Peyer's patch (tissue), 4 donors: ENCODE measurements around the gene SLC25A45. TPM values are rescaled to one million over a fixed set of nuclear protein-coding genes. Genes with fewer than 3 reads are reported as not detected.
"Not testable (repeated sequence)": the region's sequence is repeated elsewhere in the genome, so short reads cannot be mapped to it uniquely, and the experiment has no call there.

Experiments used
- DNase-seq, 3 donors: peaks; one replicate each; pipeline ENCODE4 v3.0.0-alpha.2; 2017 to 2019
- H3K27ac ChIP-seq, 4 donors: fragments of 200-600 bp; sonication (generic); one replicate each; pipeline ENCODE4 v1.5.1; 2016 to 2019
- H3K27me3 ChIP-seq, 2 donors: fragments of 200-600 bp; sonication (generic); one replicate each; pipeline ENCODE4 v1.5.1; 2019
- H3K36me3 ChIP-seq, 3 donors: fragments of 200-600 bp; sonication (generic); one replicate each; pipeline ENCODE4 v1.5.1; 2016 to 2019
- H3K4me1 ChIP-seq, 4 donors: fragments of 200-600 bp; sonication (generic); one replicate each; pipeline ENCODE4 v1.5.1; 2016 to 2019
- H3K4me3 ChIP-seq, 4 donors: fragments of 200-600 bp; sonication (generic); 1 replicate in 3 of 4; 2 replicates in 1 of 4; pipeline ENCODE4 v1.5.1; 2016 to 2019; ENCODE audit warnings: mild to moderate bottlenecking in 1 of 4
- H3K9me3 ChIP-seq, 4 donors: fragments of 200-600 bp; sonication (generic); one replicate each; pipeline ENCODE4 v1.5.1; 2016 to 2019; ENCODE audit warnings: mild to moderate bottlenecking in 1 of 4
- POLR2A ChIP-seq, 2 donors: fragments of 450-650 bp; IDR thresholded peaks; one replicate each; pipeline ENCODE4 v1.5.1; 2017; ENCODE audit warnings: antibody characterized with exemption in 2 of 2, mild to moderate bottlenecking in 2 of 2, moderate library complexity in 2 of 2
- total RNA-seq, 4 donors: library from RNA; depleted of rRNA; stranded (reverse); fragments of >200 nt; gene quantifications; one replicate each; pipeline ENCODE4 v1.1.0, GENCODE V29; 2016
- TF ChIP-seq, protein P1 (sequence below), 6 experiments: fragments of 450-650 bp in 4 of 6; fragments of 200-600 bp in 2 of 6; sonication (generic) in 1 of 6; IDR thresholded peaks; one replicate each; pipeline ENCODE4 v1.5.1; 2017 to 2019; ENCODE audit warnings: antibody characterized with exemption in 6 of 6, mild to moderate bottlenecking in 3 of 6, moderate library complexity in 1 of 6

Gene SLC25A45
- total RNA-seq, 4 donors from 2014 or later = 23.3 to 50.6 (median 40.2) TPM

DNA sequence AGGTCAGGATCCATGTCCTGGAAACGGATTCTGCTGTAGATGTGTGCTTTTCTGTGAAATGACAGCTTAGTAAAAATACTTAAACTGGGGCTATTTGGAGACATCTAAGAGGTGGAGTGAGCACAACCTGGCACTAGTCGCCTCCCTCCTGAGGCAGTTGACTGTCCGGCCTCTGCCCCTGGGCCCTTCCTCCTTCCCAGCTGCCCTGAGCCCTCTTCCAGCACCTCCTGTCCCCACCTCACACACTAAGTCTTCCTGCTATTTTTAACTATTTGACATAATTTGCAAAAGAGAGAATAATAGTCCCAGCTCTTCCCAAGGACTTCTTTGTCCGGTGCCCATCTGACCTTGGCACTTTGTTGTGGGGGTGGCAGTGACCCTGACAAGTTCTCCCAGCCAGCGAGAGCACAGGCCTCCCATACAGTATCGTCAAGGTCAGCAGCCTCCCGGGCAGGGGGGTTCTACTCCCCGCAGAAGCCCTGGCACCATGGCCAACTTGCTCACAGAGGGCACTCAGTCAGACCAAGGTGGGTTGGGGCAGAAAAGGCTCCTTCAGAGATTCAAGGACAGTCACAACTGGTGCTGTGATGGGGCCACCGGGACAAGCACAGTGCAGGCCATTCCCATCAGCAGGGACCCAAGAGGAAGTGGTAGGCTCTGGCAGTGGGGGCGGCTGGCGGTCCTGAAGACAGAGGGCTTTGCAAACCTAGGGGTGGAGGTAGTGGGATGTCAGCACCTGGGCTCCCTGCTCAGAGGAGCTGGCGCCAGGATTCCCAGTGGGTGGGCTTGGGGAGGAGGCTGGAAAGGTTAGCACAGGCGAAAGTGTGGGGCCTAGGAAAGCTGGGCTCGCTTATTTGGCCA, 34.6 kb upstream of the SLC25A45 start:
- peak; percentile 61 to 77 (median 69) for DNase-seq
- H3K9me3 ChIP-seq = no peaks in the 10 kb centered on the region
- TF ChIP-seq, protein P1, sequence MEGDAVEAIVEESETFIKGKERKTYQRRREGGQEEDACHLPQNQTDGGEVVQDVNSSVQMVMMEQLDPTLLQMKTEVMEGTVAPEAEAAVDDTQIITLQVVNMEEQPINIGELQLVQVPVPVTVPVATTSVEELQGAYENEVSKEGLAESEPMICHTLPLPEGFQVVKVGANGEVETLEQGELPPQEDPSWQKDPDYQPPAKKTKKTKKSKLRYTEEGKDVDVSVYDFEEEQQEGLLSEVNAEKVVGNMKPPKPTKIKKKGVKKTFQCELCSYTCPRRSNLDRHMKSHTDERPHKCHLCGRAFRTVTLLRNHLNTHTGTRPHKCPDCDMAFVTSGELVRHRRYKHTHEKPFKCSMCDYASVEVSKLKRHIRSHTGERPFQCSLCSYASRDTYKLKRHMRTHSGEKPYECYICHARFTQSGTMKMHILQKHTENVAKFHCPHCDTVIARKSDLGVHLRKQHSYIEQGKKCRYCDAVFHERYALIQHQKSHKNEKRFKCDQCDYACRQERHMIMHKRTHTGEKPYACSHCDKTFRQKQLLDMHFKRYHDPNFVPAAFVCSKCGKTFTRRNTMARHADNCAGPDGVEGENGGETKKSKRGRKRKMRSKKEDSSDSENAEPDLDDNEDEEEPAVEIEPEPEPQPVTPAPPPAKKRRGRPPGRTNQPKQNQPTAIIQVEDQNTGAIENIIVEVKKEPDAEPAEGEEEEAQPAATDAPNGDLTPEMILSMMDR (IDR thresholded peaks at IDR 0.05) = no peak
- H3K4me1 ChIP-seq = peaks cover 7 to 49% (median 35%) of the 10 kb centered on the region in 4 donors
- peaks cover 0 to 15% (median 0%) of the 10 kb centered on the region in 3 donors for H3K36me3 ChIP-seq
- H3K27me3 ChIP-seq = no peaks in the 10 kb centered on the region
- peak overlapping the region; percentile 97 to 100 (median 98) for H3K27ac ChIP-seq
- peak overlapping the region; percentile 28 to 66 (median 59) for H3K4me3 ChIP-seq

DNA sequence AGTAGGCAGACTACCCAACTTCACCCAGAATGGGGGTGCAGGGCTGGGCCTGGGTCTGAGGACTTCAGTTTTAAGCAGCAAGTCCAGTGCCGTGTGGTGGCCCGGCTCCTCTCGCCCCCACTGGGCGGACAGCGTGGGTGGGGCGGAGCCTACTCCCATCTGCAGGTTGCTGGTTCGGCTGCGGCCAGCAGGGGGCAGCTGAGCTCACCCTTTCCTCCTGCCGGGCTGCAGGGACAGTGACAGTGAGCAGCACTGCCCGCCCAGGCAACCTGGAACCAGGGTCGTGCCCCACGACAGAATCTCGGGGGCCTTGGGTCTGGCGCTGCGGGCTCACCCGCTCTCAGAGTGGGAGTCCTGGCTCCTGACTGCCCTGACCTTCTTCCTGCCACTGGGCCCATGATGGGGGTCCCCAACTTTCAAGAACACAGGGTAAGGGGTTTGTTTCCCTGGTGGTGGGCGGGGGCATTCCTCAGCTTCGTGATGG, 33.9 kb upstream of the SLC25A45 start:
- H3K4me1 ChIP-seq = peaks cover 7 to 49% (median 35%) of the 10 kb centered on the region in 4 donors
- DNase-seq = peak; percentile 93 to 97 (median 95)
- TF ChIP-seq, protein P1 (IDR thresholded peaks at IDR 0.05) = peak; percentile 95 to 100 (median 100)
- TF ChIP-seq POLR2A (IDR thresholded peaks at IDR 0.05) = peak in 1 of 2 donors; percentile 51
- H3K36me3 ChIP-seq = peaks cover 0 to 22% (median 0%) of the 10 kb centered on the region in 3 donors
- peak overlapping the region; percentile 97 to 100 (median 98) for H3K27ac ChIP-seq
- H3K9me3 ChIP-seq = no peaks in the 10 kb centered on the region
- H3K4me3 ChIP-seq = peak overlapping the region; percentile 28 to 66 (median 59)
- H3K27me3 ChIP-seq = no peaks in the 10 kb centered on the region

DNA sequence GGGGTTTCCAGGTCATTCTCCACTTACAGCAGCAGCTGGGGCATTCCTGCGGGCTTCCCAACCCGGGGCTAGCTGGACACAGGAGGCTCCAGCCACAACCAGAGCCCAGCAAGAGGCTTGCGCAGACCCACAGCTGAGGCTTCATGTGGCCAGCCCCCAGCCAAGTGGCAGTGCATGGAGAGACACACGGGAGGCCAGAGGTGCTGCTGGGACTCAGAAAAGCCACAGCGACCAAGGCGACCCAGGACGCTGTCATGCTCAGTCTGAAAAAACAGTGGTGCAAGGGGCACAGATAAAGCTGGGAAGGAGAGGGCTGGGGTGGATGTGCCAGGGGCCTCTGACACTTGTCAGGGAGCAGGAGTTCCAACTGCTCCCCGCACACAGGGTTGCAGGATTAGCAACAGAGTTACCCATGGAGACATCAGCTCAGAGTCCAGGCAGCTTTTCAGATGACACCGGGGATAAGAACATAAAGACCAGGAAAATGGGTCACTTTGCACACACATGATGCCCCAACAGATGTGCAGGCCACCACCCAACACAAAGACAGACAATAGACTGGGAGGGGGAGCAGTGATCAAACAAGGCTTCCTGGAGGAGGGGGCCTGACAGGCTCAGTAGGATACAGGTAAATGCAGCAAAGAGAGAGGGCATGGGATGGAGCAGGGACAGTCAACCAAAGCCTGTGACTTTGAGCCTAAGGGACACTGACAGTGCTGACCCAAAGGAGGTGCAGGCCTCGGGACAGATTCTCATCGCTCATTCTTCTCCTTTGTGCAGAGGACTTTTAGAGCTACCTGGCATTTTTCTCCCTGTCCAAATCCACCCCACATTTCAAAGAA, 33.3 kb upstream of the SLC25A45 start:
- DNase-seq = peak in 2 of 3 donors; percentile 52

DNA sequence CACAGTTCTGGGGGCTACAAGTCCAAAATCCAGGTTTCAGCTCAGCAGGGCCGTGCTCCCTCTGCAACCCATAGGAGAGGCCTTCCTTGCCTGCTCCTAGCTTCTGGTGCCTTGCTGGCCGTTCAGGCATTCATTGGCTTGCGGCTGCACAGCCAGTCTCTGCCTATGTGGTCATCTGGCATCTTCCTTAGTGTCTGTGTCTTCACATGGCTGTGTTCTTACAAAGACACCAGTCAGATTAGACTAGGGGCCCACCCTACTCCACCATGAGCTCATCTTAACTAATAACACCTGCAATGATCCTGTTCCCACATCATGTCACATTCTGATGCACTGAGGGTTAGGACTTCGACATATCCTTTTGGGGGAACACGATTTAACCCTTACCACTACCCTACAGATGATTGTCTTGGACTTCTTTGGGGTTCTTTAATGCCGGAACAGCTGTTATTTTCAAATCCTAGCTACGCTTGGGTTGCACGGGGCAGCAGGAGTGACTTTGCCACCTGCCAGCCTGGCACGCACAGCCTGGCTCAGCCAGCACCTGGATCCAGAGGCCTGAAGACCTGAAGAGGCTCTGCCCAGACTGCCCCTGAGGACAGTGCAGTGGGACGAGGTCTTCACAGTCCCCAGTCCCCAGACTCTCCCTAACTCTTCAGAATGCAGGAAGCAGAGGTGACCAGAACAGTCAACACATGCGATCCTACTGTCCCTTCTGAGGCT, 32.5 kb upstream of the SLC25A45 start:
- H3K4me1 ChIP-seq = peaks cover 7 to 38% (median 27%) of the 10 kb centered on the region in 4 donors
- H3K9me3 ChIP-seq = no peaks in the 10 kb centered on the region
- H3K27me3 ChIP-seq = no peaks in the 10 kb centered on the region
- DNase-seq = peak in 2 of 3 donors; percentile 30 to 45
- peaks cover 0 to 32% (median 0%) of the 10 kb centered on the region in 3 donors for H3K36me3 ChIP-seq
- TF ChIP-seq, protein P1 (IDR thresholded peaks at IDR 0.05) = no peak
- no peak for TF ChIP-seq POLR2A (IDR thresholded peaks at IDR 0.05)
- no peak overlapping the region for H3K4me3 ChIP-seq
- H3K27ac ChIP-seq = no peak overlapping the region

More for the DNA sequence above, 33.3 kb upstream of the SLC25A45 start:
- peaks cover 7 to 46% (median 34%) of the 10 kb centered on the region in 4 donors for H3K4me1 ChIP-seq
- no peaks in the 10 kb centered on the region for H3K27me3 ChIP-seq
- peak overlapping the region; percentile 97 to 100 (median 98) for H3K27ac ChIP-seq
- no peak for TF ChIP-seq POLR2A (IDR thresholded peaks at IDR 0.05)
- TF ChIP-seq, protein P1 (IDR thresholded peaks at IDR 0.05) = no peak
- H3K36me3 ChIP-seq = peaks cover 0 to 29% (median 0%) of the 10 kb centered on the region in 3 donors
- H3K4me3 ChIP-seq = peak overlapping the region; percentile 28 to 66 (median 59)
- no peaks in the 10 kb centered on the region for H3K9me3 ChIP-seq

DNA sequence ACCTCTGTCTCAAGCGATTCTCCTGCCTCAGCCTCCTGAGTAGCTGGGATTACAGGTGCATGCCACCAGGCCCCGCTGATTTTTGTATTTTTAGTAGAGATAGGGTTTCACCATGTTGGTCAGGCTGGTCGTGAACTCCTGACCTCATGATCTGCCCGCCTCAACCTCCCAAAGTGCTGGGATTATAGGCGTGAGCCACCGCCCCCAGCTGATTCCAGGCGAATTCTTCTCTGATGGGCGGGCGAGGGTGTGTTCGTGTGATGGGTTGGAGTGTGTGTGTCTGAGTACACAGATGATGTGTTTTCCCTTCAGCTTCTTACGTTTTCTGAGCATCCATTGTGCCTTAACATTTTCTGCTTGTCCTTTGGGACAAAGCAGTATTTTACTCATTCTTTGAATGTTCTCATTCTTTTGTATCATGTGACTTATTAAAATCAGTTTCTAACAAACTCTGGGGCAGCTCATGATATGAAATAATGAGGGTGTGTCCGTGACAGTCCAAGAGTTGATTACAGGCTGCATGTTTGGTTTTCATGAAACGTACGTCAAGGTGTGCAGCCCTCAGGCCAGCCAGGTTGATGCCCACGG, 30.7 kb upstream of the SLC25A45 start:
- not testable (repeated sequence) for H3K27ac ChIP-seq, H3K9me3 ChIP-seq, H3K4me3 ChIP-seq, H3K27me3 ChIP-seq
- Histone ChIP-seq H3K4me1 (peaks cover 7 to 31% (median 20%) of the 10 kb centered on the region in 4 donors), H3K36me3 (peaks cover 0 to 49% (median 0%) of the 10 kb centered on the region in 3 donors)
- peak in 1 of 3 donors; percentile 22 for DNase-seq
